NCI-H460 (cell line): Measurements from ENCODE around the gene SCLY. TPM values are rescaled to one million over a fixed set of nuclear protein-coding genes. Genes with fewer than 3 reads are reported as not detected.

Experiments
- DNase-seq: peaks from one replicate; pipeline ENCODE4 v3.0.0-alpha.2; 2016; ENCODE audit warnings: low read depth; ENCODE audit errors: extremely low read depth
- total RNA-seq: library from RNA; depleted of rRNA; stranded (reverse); fragments of >200 nt; shearing (Covaris generic); gene quantifications from 2 replicates; pipeline ENCODE4 v1.2.3, GENCODE V29; 2014

Gene SCLY
- total RNA-seq, 1 experiment from 2014 or later = 40.1 TPM

DNA sequence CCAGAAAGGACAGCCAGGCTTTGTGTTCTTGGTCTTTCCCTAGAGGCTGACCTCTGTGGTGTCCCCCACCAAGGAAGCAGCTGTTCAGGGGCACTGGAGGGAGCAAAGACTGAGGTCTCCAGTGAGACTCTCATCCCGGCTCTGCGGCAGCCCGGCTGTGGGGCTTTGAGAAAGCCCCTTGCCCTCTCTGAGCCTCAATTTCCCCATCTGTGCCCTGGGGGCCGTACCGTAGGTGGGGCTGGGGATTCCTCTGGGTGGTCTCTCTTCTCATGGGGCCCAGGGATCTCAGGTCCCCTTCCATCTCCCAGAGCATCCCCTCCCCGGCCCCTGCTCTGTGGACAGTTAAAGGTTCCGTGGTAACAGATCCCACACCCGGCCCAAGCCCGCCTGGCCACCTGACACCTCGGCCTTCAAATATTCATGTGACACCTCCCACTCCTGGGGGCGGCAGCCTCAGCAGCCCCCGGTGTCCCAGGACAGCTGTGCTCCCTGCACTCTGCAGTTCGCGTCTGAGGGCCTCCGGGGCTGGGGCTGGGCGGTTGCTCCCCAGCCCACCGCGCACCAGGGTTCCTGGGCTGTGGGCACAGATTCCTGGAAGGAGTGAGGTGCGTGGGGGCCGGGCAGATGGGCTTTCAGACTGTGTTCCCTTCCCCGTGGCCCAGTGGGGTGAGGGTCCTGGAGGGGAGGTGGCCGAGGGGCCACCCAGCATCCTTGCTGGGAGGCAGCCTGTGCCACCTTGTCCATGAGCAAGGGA is 62.6 kb downstream of the SCLY start:
- DNase-seq = no peak

DNA sequence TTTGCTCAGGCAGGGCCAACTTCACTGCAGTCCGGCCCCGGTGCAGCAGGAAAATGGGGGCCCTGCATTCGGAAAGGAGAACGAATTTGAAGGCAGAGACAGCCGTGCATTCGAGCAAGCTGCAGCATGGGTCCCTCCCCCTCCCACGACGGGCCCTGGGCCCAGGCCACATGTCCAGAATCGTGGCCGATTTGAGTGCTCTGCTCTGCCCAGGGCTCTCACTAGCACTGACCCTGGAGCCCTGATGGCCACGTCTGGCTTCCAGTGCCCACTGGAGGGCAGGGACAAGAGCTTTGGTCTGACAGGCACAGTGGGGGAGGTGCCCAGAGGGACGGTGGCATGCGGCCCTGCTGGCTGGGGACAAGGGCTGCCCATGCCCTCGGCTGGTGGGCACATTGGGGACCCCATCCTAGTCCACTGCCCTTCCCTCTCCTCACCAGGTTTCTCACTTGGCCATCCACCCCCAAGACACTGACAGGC is 63.2 kb downstream of the SCLY start:
- DNase-seq = no peak

DNA sequence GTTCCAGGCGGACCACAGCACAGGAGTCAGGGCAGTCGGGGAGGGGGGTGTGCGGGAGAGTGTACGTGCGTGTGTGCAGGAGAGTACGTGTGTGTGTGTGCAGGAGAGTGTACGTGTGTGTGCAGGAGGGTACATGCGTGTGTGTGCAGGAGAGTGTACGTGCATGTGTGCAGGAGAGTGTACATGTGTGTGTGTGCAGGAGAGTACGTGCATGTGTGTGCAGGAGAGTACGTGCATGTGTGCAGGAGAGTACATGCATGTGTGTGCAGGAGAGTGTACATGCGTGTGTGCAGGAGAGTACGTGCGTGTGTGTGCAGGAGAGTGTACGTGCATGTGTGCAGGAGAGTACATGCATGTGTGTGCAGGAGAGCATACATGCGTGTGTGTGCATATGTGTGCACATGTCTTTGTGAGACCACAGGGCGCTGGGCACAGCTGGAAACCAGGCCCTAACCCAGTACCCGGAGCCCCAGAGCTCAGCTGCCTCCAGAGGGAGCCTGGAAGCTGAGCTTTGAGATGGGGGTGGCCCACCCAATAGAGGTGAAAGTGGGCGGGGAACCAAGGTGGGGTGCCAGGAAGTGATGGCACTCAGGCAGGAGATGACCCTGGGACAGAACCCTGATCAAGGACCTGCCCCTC is 63.8 kb downstream of the SCLY start:
- no peak for DNase-seq

DNA sequence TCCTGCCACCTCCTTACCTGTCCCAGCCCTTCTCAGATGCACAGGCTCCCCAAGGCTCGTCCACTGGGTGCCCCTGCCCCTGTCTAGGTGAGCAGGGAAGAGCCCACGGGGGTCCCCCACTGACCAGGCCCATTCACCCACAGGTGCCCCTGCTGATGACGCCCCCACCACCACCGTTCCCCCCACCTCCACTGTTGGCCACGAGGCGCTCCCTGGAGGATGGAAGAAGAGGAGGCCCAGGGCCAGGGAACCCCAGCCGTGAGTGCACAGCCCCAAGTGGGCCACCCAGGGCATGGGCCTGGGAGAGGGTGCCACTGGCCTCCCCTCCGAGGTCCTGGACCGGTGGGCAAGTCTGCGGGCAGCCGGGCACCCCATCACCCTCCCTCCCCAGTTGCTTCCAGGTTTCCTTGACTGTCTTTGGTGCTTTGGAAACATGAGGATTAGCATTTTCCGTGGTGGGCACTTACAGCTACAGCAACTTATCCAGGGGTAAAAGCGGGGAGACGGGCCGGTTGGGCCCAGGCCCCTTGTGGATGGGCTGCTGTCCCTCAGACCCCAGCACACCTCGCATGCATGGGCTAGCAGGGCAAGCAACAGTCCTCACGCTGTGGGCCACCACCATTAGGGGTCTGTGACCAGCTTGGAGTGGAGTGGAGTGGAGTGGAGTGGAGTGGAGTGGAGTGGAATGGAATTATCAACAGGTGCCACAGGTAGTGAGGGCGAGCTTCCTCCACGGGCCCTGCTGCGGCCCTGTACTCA is 64.5 kb downstream of the SCLY start:
- DNase-seq = no peak

DNA sequence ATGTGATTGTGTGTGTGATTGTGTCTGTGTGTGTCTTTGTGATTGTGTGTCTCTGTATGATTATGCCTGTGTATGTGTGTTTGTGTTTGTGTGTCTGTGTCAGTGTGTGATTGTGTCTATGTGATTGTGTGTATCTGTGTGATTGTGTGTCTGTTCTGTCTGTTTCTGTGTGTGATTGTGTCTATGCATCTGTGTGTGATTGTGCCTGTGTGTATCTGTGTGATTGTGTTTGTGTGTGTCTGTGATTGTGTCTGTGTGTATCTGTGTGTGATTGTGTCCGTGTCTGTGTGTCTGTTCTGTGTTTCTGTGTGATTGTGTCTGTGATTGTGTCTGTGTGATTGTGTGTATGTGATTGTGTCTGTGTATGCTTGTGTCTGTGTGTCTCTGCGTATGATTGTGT is 65.5 kb downstream of the SCLY start:
- no peak for DNase-seq

DNA sequence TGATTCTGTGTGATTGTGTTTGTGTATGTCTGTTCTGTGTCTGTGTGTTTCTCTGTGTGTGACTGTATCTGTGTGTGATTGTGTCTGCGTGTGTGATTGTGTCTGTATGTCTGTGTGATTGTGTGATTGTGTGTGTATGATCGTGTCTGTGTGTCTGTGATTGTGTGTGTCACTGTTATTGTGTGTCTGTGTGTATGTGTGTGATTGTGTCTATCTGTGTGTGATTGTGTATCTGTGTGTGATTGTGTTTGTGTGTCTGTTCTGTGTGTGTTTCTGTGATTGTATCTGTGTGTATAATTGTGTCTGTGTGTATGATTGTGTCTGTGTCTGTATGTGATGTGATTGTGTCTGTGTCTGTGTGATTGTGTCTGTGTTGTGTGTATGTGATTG is 66.0 kb downstream of the SCLY start:
- DNase-seq = no peak

DNA sequence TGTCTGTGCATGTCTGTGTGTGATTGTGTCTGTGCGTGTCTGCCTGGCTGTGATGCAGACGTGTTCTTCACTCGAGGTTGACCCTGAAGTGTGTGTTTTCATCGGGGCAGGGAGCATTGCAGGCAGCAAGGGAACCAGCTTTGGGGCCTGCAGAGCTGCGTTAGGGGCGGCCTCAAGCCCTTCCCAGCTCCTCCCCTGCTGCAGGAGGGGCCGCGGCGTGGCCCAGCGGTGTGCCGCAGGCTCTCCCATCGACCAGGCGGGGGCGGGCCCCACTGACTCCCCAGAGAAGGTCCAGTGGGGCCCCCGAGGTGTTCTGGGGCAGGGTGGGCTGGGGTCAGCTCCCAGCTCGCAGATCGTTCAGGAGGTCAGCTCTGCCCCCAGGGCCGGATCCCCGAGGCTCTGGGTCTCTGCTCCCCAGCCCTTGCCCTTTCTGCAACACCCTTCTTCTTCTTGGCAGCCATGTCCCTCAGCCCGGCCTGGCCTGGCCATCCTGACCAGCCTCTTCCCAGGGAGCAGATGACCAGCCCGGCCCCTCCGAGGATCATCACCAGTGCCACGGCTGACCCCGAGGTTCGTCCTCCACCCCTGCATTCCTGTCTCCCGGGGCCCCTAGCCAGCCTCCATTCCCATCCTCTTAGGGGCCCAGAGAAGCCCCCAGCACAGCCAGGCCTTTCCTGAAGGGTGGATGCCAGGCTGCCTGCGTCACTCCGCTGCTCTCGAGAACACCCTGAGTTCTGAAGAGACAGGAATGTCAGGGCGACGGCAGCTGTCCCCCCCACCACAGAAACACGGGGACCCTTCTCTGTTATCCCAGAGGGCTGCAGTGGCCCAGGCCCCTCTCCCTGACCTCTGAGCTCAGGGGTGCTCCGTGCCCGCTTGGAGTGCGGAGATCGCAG is 66.6 kb downstream of the SCLY start:
- DNase-seq = no peak

DNA sequence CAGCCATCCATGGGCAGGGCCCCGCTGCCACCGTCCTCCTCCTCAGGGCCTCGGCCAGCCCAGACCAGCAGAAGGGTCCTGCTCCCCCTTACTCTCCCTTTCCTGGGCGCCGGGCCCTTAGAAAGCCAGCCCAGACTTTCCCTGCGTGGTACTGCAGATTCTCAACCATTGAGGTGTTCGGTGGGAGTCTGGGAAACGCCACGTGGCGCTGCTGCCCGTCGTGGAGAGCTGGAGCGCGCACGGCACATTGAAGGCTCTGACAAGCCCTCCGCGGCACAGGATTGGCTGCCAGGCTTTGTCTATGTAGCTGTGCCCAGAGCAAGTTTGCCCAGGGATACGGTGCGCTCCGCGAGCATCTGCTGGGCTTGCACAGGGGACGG is 67.2 kb downstream of the SCLY start:
- DNase-seq = no peak

DNA sequence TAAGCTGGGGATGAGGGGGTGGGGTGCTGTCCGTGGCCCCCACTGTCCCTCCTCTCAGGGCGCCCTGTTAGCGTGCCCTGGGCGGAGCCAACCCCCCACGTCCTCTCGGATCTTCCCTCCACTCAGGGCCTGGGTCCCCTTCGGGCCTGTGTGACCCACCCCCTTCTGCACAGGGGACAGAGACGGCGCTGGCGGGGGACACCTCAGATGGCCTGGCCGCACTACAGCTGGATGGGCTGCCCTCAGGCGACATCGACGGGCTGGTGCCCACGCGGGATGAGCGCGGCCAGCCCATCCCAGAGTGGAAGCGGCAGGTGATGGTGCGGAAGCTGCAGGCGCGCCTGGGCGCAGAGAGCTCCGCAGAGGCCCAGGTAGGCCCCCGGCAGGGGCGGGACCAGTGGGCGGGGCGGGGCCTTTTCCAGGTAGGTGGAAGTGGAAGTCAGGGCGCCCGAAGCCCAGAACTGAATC is 67.8 kb downstream of the SCLY start:
- DNase-seq = no peak

DNA sequence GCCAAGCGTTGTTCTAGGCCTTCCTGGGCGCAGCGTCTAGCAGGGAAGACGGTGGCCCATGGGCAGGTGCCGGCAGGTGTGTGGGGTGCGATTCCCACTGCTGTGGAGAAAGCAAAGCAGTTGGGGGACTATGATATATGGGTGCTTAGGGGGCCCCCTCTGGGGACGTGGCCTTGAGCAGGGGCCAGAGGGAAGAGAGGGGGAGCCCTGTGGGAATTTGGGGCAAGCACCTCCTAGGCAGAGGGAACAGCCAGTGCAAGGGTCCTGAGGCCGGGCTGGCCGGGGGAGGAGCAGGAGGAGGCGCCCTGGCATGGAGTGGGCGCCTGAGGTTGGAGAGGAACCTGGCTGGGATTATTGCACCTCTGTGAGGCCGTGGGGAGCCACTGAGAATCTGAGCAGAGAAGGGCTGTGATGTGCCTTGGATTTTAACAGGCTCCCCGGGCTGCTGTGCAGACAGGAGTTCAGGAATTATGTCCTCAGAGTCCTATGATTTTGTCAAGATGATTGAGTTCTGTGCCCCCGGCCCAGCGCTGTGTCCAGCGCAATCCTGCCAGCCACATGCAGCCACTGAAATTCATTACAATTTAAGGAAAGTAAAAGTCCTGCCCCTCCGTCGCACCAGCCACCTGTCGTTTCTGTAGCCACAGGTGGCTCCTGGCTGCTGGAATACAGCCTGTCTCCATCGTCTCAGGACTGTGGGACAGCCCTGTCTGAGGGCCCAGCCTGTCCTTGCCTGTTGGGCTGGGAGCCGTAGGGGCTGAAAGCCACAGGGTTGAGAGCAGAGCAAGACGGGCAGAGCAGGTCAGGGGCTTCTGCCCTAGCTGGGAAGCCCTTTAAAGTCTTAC is 68.6 kb downstream of the SCLY start:
- no peak for DNase-seq

DNA sequence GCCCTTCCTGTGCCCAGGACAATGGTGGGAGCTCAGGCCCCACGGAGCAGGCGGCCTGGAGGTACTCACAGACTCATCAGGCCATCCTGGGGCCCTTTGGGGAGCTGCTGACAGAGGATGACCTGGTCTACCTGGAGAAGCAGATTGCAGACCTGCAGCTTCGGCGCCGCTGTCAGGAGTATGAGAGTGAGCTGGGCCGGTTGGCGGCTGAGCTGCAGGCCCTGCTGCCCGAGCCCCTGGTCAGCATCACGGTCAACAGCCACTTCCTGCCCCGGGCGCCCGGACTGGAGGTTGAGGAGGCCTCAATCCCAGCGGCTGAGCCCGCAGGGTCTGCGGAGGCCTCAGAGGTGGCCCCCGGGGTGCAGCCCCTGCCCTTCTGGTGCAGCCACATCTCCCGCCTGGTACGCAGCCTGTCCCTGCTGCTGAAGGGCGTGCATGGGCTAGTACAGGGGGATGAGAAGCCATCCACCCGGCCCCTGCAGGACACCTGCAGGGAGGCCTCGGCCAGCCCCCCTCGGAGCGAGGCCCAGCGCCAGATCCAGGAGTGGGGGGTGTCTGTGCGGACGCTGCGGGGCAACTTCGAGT is 69.4 kb downstream of the SCLY start:
- no peak for DNase-seq

DNA sequence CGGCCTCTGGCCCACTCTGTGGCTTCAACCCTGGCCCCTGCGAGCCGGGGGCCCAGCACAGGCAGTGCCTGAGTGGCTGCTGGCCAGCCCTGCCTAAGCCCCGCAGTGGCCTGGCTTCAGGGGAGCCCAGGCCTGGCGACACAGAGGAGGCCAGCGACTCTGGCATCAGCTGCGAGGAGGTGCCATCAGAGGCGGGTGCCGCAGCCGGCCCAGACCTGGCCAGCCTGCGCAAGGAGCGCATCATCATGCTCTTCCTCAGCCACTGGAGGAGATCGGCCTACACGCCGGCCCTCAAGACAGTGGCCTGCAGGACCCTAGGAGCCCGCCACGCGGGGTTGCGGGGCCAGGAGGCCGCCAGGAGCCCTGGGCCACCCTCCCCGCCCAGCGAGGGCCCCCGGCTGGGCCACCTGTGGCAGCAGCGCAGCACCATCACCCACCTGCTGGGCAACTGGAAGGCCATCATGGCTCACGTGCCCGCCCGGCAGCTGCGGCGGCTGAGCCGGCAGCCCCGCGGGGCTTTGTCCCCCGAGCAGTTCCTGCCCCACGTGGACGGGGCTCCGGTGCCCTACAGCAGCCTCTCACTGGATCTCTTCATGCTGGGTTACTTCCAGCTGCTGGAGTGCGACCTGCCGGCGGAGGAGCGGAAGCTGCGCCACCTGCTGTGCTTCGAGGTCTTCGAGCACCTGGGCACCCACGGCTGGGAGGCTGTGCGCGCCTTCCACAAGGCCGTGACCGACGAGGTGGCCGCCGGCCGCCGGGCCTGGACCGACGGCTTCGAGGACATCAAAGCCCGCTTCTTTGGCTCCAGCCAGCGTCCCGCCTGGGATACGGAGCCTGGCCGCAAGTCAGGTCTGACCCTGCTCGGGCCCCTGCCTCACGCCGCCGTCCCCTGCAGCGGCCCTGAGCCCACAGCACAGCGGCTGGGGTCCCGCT is 70.2 kb downstream of the SCLY start:
- no peak for DNase-seq

DNA sequence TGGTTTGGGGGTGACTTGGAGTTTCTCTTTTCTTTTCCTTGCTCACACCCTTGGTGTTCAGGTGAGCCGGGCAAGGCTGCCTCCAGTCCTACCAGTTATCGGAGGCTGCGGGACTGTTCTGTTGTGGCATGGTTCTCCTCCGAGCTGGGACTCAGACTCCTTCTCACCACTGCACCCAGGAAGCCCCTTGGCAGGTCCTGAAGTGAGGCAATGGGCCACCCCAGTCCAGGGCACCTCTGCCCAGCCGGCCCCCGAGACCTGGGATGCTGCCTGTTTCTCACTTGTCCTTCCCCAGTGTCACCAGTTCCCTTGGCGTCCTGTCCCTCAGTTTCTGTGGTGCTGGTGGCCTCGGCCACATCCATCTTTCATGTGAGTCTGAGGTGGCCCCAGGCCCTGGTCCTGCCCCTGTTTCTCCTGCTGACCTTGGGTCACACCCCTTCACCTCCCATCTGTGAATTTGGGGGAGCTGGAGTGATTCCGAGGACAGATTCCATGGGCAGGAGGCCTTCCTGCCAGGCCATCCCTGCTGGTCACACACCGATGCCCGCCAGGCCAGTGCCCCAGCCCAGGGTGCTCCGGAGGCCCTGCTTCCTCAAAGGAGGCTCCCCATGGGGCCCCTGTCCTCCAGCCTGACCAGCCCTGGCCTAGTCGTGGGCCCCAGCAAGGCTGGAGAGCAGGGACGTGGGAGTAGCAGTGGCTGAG is 71.1 kb downstream of the SCLY start:
- DNase-seq = no peak

DNA sequence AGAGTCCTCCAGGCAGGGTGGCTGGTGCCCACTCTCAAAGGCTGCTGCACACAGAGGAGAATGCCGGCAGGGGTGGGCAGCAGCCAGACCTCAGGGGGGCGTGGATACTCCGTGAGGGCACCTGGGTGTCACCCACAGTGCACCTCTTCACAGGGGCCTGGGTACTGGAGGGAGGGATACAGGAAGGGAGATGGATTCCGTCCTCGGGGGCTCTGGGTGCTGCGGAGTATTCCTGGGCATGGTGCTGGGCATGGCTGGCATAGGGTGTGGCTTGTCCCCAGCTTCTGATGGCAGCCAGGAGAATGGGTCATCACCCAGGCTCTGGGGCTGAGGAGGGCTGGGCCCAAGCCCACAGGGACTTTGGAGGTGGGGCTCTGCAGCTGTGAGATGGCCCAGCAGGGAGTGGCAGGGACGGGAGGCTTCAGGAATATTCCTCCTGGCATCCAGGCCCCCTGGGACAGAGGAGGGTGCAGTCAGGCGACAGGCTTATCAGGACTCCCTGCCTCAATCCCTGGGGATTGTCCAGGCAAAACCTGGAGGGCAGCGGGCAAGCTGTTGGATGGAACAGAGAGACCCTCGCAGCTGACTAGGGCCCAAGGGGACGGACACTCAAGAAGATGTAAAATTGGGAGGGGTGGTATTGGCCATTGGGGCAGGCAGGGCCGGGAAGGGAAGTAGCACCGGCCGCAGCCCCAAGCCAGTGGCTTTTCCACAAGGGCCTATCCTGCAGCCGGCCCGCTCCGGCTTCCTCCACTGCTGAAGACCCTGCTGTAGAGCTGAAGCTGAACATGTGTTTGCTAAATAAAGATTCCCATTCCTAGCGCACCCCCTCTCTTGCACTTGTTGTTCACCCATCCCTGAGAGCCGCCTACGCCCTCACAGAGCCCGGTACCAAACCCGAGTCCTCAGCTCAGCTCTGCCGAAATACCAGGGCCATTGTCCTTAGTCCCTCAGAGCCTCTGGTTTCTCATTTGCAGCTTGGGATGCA is 72.0 kb downstream of the SCLY start:
- DNase-seq = no peak

DNA sequence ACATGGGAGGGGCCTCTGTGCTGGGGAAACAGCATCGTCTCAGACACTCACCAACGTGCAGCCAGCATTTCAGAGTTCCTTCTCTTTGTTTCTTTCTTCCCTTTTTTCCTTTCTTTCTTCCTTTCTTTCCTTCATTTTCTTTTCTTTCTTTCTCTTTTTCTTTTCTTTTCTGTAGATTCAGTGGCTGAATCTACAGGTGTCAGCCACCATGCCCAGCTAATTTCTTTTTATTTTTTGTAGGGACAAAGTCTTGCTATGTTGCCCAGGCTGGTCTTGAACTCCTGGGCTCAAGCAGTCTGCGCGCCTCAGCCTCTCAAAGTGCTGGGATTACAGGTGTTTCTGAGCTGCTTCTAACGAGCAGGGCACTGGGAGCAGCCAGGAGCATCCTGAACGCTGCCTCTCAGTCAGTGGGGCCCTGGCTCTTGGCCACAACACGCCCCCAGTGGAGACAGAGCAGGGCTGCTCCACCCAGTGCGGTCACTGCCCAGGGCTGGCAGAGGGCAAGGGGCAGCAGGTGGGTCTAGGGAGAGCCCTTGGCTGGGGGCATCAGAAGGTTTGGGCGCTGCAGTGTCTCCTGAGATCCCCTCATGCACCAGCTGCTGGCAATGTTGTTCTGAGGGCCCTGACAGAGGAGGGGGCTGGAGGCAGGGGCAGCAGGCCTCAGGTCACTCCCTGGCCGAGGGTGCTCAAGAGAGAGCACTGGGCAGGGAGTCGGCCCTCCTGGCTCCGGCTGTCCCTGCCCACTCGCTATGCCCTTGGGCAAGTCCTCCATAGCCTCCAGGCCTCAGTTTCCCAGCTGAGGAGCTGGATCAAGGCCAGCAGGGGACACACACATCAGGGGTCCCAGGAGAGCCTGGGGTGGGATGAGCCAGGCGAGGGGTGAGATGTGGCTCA is 72.9 kb downstream of the SCLY start:
- no peak for DNase-seq
